Measurements from ENCODE around the gene STAM2. TPM values are rescaled to one million over a fixed set of nuclear protein-coding genes. Genes with fewer than 3 reads are reported as not detected.

STAM2 gene
- total and polyA plus RNA-seq, 2 of the 13 experiments (the other 11 are each of a cell fraction or from before 2014, with no cell fraction given): 14.7 to 24.1 TPM

DNA sequence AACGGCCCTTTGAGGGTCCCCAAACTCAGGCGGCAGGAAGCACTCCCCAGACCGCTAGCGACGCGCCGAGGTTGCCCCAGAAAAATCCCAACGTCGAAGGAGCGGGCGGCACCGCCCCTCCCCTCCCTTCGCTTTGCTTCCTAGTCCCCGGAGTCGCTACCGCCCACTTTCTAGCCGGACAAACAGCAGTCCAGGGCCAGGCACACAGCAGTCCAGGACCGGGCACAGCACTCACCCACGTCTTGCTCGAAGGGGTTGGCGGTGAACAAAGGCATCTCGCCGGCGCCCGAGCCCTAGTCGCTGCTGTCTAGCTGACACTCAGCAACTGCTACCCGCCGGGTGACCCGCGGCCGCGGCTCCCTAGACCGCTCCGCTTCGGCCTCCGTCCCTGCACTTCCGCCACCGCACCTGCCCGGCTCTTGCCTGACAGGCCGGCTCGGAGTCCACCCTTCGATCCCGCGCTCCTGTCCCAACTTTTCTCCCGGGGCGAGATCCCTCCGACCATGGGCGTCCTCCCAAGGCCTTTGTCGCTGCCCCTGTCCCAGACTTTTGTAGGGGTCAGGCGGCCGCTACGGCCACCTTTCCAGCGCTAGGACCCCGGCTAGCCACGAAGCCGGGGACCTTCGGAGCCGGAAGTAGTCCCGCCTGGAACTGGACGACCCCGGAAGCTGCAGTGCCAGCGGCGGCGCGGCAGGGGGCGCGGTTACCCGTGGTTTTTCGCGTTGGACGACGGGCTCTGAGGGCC lies at the start of gene STAM2 (continued):
- TF ChIP-seq, protein P1, sequence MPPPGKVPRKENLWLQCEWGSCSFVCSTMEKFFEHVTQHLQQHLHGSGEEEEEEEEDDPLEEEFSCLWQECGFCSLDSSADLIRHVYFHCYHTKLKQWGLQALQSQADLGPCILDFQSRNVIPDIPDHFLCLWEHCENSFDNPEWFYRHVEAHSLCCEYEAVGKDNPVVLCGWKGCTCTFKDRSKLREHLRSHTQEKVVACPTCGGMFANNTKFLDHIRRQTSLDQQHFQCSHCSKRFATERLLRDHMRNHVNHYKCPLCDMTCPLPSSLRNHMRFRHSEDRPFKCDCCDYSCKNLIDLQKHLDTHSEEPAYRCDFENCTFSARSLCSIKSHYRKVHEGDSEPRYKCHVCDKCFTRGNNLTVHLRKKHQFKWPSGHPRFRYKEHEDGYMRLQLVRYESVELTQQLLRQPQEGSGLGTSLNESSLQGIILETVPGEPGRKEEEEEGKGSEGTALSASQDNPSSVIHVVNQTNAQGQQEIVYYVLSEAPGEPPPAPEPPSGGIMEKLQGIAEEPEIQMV (CRISPR knock-in tag; IDR thresholded peaks at IDR 0.05; ENCODE audit: low read depth): peak; percentile 39
- TF ChIP-seq FOSL2 (CRISPR knock-in tag; IDR thresholded peaks at IDR 0.05): peak; percentile 67
- TF ChIP-seq, protein P2, sequence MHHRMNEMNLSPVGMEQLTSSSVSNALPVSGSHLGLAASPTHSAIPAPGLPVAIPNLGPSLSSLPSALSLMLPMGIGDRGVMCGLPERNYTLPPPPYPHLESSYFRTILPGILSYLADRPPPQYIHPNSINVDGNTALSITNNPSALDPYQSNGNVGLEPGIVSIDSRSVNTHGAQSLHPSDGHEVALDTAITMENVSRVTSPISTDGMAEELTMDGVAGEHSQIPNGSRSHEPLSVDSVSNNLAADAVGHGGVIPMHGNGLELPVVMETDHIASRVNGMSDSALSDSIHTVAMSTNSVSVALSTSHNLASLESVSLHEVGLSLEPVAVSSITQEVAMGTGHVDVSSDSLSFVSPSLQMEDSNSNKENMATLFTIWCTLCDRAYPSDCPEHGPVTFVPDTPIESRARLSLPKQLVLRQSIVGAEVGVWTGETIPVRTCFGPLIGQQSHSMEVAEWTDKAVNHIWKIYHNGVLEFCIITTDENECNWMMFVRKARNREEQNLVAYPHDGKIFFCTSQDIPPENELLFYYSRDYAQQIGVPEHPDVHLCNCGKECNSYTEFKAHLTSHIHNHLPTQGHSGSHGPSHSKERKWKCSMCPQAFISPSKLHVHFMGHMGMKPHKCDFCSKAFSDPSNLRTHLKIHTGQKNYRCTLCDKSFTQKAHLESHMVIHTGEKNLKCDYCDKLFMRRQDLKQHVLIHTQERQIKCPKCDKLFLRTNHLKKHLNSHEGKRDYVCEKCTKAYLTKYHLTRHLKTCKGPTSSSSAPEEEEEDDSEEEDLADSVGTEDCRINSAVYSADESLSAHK (CRISPR knock-in tag; IDR thresholded peaks at IDR 0.05; ENCODE audit: borderline replicate concordance): peak; percentile 88
- TF ChIP-seq, protein P3, sequence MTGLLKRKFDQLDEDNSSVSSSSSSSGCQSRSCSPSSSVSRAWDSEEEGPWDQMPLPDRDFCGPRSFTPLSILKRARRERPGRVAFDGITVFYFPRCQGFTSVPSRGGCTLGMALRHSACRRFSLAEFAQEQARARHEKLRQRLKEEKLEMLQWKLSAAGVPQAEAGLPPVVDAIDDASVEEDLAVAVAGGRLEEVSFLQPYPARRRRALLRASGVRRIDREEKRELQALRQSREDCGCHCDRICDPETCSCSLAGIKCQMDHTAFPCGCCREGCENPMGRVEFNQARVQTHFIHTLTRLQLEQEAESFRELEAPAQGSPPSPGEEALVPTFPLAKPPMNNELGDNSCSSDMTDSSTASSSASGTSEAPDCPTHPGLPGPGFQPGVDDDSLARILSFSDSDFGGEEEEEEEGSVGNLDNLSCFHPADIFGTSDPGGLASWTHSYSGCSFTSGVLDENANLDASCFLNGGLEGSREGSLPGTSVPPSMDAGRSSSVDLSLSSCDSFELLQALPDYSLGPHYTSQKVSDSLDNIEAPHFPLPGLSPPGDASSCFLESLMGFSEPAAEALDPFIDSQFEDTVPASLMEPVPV (CRISPR knock-in tag; IDR thresholded peaks at IDR 0.05): peak; percentile 95; the same call in 1 of the 2 replicates
- TF ChIP-seq, protein P4, sequence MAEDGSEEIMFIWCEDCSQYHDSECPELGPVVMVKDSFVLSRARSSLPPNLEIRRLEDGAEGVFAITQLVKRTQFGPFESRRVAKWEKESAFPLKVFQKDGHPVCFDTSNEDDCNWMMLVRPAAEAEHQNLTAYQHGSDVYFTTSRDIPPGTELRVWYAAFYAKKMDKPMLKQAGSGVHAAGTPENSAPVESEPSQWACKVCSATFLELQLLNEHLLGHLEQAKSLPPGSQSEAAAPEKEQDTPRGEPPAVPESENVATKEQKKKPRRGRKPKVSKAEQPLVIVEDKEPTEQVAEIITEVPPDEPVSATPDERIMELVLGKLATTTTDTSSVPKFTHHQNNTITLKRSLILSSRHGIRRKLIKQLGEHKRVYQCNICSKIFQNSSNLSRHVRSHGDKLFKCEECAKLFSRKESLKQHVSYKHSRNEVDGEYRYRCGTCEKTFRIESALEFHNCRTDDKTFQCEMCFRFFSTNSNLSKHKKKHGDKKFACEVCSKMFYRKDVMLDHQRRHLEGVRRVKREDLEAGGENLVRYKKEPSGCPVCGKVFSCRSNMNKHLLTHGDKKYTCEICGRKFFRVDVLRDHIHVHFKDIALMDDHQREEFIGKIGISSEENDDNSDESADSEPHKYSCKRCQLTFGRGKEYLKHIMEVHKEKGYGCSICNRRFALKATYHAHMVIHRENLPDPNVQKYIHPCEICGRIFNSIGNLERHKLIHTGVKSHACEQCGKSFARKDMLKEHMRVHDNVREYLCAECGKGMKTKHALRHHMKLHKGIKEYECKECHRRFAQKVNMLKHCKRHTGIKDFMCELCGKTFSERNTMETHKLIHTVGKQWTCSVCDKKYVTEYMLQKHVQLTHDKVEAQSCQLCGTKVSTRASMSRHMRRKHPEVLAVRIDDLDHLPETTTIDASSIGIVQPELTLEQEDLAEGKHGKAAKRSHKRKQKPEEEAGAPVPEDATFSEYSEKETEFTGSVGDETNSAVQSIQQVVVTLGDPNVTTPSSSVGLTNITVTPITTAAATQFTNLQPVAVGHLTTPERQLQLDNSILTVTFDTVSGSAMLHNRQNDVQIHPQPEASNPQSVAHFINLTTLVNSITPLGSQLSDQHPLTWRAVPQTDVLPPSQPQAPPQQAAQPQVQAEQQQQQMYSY (CRISPR knock-in tag; IDR thresholded peaks at IDR 0.05): peak; percentile 94
- peak; percentile 95 for TF ChIP-seq TP53 (CRISPR knock-in tag; conservative IDR thresholded peaks at IDR 0.05)
- peak; percentile 62 for TF ChIP-seq PAXIP1 (CRISPR knock-in tag; conservative IDR thresholded peaks at IDR 0.05)
- TF ChIP-seq ZNF737 (CRISPR knock-in tag; IDR thresholded peaks at IDR 0.05; ENCODE audit: borderline replicate concordance): peak; percentile 82; the same call in 1 of the 2 replicates
- TF ChIP-seq, protein P5, sequence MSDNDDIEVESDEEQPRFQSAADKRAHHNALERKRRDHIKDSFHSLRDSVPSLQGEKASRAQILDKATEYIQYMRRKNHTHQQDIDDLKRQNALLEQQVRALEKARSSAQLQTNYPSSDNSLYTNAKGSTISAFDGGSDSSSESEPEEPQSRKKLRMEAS (IDR thresholded peaks at IDR 0.05): peak; percentile 77
- 0 out of 2 replicates have a peak, but pooled peaks have one; percentile 63 for TF ChIP-seq ZNF329 (CRISPR knock-in tag; IDR thresholded peaks at IDR 0.05; ENCODE audit: low read depth)
- 0 out of 2 replicates have a peak, but pooled peaks have one; percentile 87 for TF ChIP-seq ZNF850 (CRISPR knock-in tag; conservative IDR thresholded peaks at IDR 0.05)
- TF ChIP-seq ZNF7 (CRISPR knock-in tag; IDR thresholded peaks at IDR 0.05): no peak
- TF ChIP-seq ZNF451 (CRISPR knock-in tag; IDR thresholded peaks at IDR 0.05): peak; percentile 87
- peak; percentile 61 for TF ChIP-seq HMG20B (CRISPR knock-in tag; conservative IDR thresholded peaks at IDR 0.05)
- TF ChIP-seq ZNF274 (CRISPR knock-in tag; IDR thresholded peaks at IDR 0.05): peak; percentile 79
